Spinal cord (tissue), 10 donors: ENCODE data around the gene HNRNPC. TPM values are rescaled to one million over a fixed set of nuclear protein-coding genes. Genes with fewer than 3 reads are reported as not detected.
"Not testable (repeated sequence)": the region's sequence is repeated elsewhere in the genome, so short reads cannot be mapped to it uniquely, and the experiment has no call there.

ENCODE experiments used
- DNase-seq, 6 donors: peaks; one replicate each; pipeline versions ENCODE4 v3.0.0 to v3.0.0-alpha.2; 2013 to 2015; ENCODE audit warnings: low spot score in 6 of 6, low read depth in 4 of 6
- H3K27ac ChIP-seq: one replicate; pipeline ENCODE4 v1.5.1; 2013; ENCODE audit warnings: low read depth, low read length, control low read depth
- H3K27me3 ChIP-seq: one replicate; pipeline ENCODE4 v1.6.1; 2013; ENCODE audit warnings: low read length; ENCODE audit not compliant: control insufficient read depth, insufficient read depth
- H3K36me3 ChIP-seq: one replicate; pipeline ENCODE4 v1.6.1; 2013; ENCODE audit warnings: low read length; ENCODE audit not compliant: control insufficient read depth, insufficient read depth
- H3K4me1 ChIP-seq: one replicate; pipeline ENCODE4 v1.6.1; 2013; ENCODE audit warnings: low read length; ENCODE audit not compliant: control insufficient read depth, insufficient read depth
- H3K4me3 ChIP-seq: one replicate; pipeline ENCODE4 v1.5.1; 2013; ENCODE audit warnings: low read depth, low read length, control low read depth
- H3K9me3 ChIP-seq: one replicate; pipeline ENCODE4 v1.6.1; 2013; ENCODE audit warnings: low read length; ENCODE audit not compliant: control insufficient read depth, insufficient read depth
- WGBS: methylation state at CpG from one replicate; pipeline ENCODE4 v1.1.5; 2013; ENCODE audit warnings: missing lambda C conversion rate; ENCODE audit not compliant: insufficient coverage; 5-methylcytosine and 5-hydroxymethylcytosine counted together
- polyA plus RNA-seq, 2 donors: library from polyadenylated mRNA; unstranded; fragments of 120-200 nt; gene quantifications; one replicate each; pipeline ENCODE4 v1.2.1, GENCODE V29; 2013; ENCODE audit not compliant: insufficient read length in 2 of 2
- total RNA-seq, 2 donors: library from RNA; depleted of rRNA in 1 of 2; stranded (reverse); fragments of 120-200 nt in 1 of 2; fragments of >200 nt in 1 of 2; gene quantifications; one replicate each; pipeline versions ENCODE4 v1.2.3 to v1.2.4, GENCODE V29; 2013 to 2014
- donor health status: healthy.

The HNRNPC gene
- total and polyA plus RNA-seq, 4 donors, result 492 to 536 (median 509) TPM

DNA sequence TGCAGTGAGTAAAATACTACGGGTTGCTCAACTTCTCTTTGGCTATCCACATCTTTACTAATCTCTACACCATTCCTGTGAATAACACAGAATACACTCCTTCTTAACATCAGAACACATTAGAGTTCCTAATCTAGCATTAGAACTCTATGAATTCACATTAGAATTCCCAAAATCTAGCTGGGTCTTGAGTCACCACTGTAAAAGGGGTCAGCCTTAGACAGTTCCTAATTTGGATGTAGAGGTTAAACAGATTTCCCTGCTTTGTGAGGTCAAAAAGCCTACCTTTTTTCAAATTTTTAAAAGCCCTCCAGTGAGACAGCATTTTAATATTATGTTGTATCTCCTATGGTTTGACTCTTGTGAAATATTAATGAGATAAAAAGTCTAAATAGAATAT lies 7.4 kb downstream of the HNRNPC start:
- Histone ChIP-seq H3K4me3 (no peak overlapping the region), H3K27me3 (no peaks in the 10 kb centered on the region), H3K9me3 (no peaks in the 10 kb centered on the region), H3K36me3 (peaks cover 41% of the 10 kb centered on the region), H3K27ac (no peak overlapping the region), H3K4me1 (peaks cover 14% of the 10 kb centered on the region)
- WGBS, result 80% methylated on average over 1 of the region's 1 CpG
- no peak for DNase-seq

DNA sequence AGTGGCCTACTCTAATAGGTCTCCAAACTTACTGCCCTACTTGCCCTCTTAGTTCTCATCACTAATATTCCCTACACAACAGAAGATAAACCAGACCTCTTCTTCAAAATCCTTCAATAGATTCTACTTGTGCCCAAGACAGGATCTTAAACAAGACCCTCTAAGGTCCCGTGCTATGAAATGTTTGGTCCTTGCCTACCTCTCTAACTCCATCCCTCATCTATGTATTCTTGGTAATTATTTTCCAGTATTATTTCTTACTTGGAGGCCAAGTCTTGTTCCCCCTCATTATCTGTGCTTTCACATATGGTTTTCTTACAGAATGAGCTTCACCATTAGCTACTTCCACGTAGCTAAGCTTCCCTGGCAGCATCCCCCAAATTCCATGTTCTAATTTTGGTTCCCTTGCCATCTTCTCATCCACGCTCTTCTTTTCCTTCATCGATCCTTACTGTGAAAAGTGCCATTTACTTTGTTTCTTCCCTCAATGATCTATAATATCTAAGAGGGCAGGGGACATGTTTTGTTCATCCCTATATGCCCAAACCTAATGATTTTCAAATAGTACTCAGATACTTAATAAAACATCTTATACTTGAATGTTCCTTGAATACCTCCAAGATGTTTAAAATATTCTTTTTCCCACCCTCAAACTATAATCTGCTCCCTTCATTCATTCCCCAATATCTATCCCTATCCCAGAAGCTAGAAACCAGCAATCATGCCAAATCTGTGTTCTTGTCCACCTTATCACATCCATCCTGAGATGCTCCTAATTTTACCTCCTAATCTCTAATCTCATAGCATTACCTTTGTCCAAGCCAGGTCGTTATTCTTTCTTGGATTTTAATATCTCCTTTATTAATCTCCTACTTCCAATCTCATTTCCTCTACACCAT lies 10.1 kb downstream of the HNRNPC start:
- Histone ChIP-seq H3K4me3 (no peak overlapping the region), H3K4me1 (no peaks in the 10 kb centered on the region), H3K27me3 (no peaks in the 10 kb centered on the region), H3K27ac (no peak overlapping the region), H3K9me3 (no peaks in the 10 kb centered on the region), H3K36me3 (peaks cover 34% of the 10 kb centered on the region)
- WGBS, result 58% methylated on average over 1 of the region's 5 CpGs
- DNase-seq, result no peak

DNA sequence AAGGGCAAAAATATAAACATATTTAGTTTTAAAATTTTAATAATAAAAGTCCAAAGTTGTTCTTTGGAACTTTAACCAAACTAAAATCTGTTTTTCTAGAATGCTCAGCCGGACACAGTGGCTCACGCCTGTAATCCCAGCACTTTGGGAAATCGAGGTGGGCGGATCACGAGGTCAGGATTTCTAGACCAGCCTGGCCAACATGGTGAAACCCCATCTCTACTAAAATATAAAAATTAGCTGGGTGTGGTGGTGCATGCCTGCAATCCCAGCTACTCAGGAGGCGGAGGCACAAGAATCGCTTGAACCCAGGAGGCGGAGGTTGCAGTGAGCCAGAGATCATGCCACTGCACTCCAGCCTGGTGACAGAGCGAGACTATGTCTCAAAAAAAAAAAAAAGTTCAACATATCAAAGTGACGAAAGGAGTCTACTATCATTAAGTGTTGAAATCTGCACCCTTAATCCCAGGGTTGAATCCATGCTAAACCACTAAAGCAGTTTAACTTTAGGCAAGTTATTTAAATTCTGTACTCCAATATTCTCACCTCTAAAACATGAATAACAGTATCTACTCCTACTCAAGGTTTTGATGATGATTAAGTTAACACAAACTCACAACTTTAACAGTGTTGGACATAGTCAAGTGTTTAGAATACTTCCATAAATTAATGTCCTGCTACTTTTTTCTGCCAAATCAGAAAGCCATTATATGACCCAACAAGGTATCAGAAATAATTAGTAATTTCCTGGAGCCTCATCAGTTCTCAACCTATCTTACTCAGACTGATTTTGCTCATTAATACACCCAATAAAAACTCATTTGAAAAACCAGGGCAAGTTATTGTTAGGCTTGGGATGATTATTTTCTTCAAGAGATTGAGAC lies 11.0 kb downstream of the HNRNPC start:
- DNase-seq, result no peak
- Histone ChIP-seq H3K9me3 (no peaks in the 10 kb centered on the region), H3K27me3 (no peaks in the 10 kb centered on the region), H3K27ac (no peak overlapping the region), H3K4me3 (no peak overlapping the region), H3K36me3 (peaks cover 38% of the 10 kb centered on the region), H3K4me1 (no peaks in the 10 kb centered on the region)
- 100% methylated on average over 3 of the region's 10 CpGs for WGBS

DNA sequence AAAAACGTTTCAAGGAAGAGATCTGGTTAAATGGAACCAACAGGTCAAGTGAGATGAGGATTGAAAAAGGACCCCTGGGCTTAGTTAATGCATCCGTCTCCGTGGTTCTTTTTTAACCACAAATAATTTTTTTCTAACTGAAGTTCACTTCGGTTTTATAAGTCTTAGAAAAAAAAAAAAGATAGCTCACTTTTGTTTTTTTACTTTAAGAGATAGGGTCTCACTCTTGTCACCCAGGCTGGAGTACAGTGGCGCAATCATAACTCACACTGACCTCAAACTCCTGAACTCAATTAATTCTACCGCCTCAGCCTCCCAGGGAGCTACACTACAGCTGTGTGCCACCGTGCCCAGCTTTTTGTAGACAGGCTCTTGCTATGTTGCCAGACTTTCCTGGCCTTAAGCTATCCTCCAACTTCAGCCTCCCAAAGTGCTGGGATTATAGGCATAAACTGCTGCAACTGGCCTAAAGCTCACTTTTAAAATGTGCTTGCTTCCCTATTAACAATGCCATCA lies 11.8 kb downstream of the HNRNPC start:
- DNase-seq, result no peak
- Histone ChIP-seq H3K36me3 (peaks cover 36% of the 10 kb centered on the region), H3K4me1 (no peaks in the 10 kb centered on the region), H3K9me3 (no peaks in the 10 kb centered on the region), H3K27me3 (no peaks in the 10 kb centered on the region), H3K4me3 (no peak overlapping the region), H3K27ac (no peak overlapping the region)
- 48% methylated on average over 3 of the region's 7 CpGs for WGBS

DNA sequence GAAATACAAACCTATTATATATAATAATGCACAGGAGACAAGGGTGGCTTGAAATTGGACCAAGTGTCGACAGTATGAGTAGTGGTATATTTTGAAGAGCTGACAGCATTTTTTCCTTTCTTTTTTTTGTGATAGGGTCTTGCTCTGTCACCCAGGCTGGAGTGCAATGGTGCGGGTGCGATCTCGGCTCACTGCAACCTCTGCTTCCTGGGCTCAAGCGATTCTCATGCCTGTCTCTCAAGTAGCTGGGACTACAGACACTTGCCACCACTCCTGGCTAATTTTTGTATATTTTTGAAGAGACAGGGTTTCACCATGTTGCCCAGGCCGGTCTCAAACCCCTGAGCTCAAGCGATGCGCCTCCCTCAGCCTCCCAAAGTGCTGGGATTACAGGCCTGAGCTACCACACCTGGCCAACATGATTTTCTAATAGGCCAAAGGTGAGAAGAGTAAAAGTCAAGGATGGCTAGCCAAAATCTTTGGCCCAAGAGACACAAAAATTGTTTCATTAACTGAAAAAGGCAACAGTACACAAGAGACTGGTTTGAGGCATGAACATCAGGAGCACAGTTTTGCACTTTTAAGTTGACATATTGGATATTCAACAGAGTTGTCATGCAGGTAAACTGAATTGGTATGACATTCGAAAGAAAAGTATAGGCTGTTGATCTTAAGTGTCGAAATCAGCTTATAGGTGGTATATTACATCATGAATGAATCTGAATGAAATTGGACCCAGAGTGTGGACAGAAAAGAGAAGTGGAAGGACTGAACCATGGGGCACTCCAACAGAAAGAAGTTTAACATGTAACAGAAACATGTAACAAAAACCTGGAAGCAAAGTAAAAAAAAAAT lies 12.5 kb downstream of the HNRNPC start:
- H3K4me1 ChIP-seq, result no peaks in the 10 kb centered on the region
- no peak overlapping the region for H3K4me3 ChIP-seq
- peaks cover 39% of the 10 kb centered on the region for H3K36me3 ChIP-seq
- no peak overlapping the region for H3K27ac ChIP-seq
- H3K9me3 ChIP-seq, result no peaks in the 10 kb centered on the region
- WGBS, result 93% methylated on average over 5 of the region's 10 CpGs
- no peaks in the 10 kb centered on the region for H3K27me3 ChIP-seq
- DNase-seq, result no peak

DNA sequence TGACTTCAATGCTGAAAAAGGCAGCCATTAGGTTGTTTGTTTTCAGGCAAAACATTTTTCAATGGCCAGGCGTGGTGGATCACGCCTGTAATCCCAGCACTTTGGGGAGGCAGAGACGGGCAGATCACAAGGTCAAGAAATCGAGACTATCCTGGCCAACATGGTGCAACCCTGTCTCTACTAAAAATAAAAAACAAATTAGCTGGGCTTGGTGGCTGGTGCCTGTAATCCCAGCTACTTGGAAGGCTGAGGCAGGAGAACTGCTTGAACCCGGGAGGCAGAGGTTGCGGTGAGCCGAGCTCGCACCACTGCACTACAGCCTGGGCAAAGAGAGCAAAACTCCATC lies 13.2 kb downstream of the HNRNPC start:
- WGBS, result 75% methylated on average over 2 of the region's 8 CpGs
- not testable (repeated sequence) for H3K27ac ChIP-seq, H3K4me1 ChIP-seq

DNA sequence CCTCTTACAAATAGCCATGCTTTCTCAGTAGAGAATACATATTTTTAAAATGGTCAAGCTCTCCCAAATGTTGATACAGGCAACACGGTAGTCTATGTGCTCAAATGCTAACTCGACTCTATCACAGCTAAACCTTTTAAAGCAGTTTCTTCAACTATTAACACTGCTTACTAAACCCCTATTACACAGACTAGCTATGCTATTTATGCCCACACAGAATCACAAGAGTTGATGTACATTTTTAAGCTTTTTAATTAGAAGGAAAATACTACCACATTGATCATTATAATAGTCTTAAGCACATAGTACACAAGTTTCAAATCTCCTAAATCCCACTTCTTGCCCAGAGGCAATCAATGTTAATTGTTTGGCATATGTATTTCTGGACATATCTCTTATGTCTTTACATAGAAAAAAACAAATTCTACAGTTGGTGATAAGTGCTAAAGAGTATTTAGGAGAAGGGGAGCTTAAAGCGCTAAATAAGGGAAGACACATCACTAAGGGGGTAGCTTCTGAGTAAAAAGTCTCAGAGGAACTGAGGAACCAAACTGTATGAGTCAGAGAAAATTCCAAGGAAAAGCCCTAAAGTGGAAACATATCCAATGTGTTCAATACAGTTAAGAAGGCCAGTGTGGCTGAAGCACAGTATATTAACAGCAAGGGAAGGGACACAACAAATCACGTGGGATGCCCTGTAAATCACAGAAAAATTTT lies 13.7 kb downstream of the HNRNPC start:
- Histone ChIP-seq H3K4me1 (no peaks in the 10 kb centered on the region), H3K27ac (no peak overlapping the region), H3K4me3 (no peak overlapping the region), H3K36me3 (peaks cover 45% of the 10 kb centered on the region), H3K9me3 (no peaks in the 10 kb centered on the region), H3K27me3 (no peaks in the 10 kb centered on the region)
- 83% methylated on average over 2 of the region's 4 CpGs for WGBS
- DNase-seq, result no peak

More for the DNA sequence above, 13.2 kb downstream of the HNRNPC start:
- not testable (repeated sequence) for H3K9me3 ChIP-seq, H3K4me3 ChIP-seq, H3K27me3 ChIP-seq, DNase-seq
- H3K36me3 ChIP-seq, result peaks cover 44% of the 10 kb centered on the region

DNA sequence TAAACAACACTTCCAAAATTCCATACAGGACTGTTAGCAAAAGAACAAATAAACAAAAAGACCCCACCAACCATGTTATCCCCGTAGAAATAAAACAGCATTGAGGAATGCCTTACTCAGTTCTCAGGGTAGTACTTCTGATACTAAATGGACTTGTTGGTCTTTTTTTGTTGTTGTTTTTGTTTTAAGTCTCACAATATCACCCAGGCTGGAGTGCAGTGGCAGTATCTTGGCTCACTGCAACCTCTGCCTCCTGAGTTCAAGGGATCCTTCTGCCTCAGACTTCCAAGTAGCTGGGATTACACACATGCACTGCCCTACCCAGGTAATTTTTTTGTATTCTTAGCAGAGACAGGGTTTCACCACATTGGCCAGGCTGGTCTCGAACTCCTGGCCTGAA lies 17.1 kb downstream of the HNRNPC start:
- no CpG with 5 or more reads among the region's 2 CpGs for WGBS
- DNase-seq, result no peak
- H3K27ac ChIP-seq, result no peak overlapping the region
- no peak overlapping the region for H3K4me3 ChIP-seq
- no peaks in the 10 kb centered on the region for H3K27me3 ChIP-seq
- peaks cover 40% of the 10 kb centered on the region for H3K36me3 ChIP-seq
- H3K9me3 ChIP-seq, result no peaks in the 10 kb centered on the region
- H3K4me1 ChIP-seq, result no peaks in the 10 kb centered on the region
